Suprapubic skin (tissue), 4 donors: Measurements from ENCODE around the gene TOPORS.

Source experiments
- CTCF ChIP-seq, 2 donors: fragments of 200-600 bp in 1 of 2; fragments of 450-650 bp in 1 of 2; sonication (generic) in 1 of 2; IDR thresholded peaks; one replicate each; pipeline ENCODE4 v1.5.1; 2016 to 2019; ENCODE audit warnings: antibody characterized with exemption in 2 of 2, mild to moderate bottlenecking in 1 of 2, moderate library complexity in 1 of 2
- EP300 ChIP-seq: sonication (generic); formaldehyde crosslinking; IDR thresholded peaks from one replicate; pipeline ENCODE4 v1.6.1; 2017; ENCODE audit warnings: antibody characterized with exemption
- POLR2A ChIP-seq, 2 donors: fragments of 450-650 bp; IDR thresholded peaks; one replicate each; pipeline ENCODE4 v1.6.1; 2017; ENCODE audit warnings: antibody characterized with exemption in 2 of 2, mild to moderate bottlenecking in 2 of 2, moderate library complexity in 2 of 2
- POLR2AphosphoS5 ChIP-seq, 3 donors: sonication (generic); formaldehyde crosslinking; IDR thresholded peaks; one replicate each; pipeline ENCODE4 v1.6.1; 2017; ENCODE audit warnings: antibody characterized with exemption in 3 of 3

- TF ChIP-seq POLR2AphosphoS5 (IDR thresholded peaks at IDR 0.05), result no peak
- TF ChIP-seq CTCF (IDR thresholded peaks at IDR 0.05), result no peak
- TF ChIP-seq POLR2A (IDR thresholded peaks at IDR 0.05), result no peak
- TF ChIP-seq EP300, result no peak
These were observed 18.6 kb downstream of the TOPORS start for GRCh38 chr9:32533816-32534215.
